Measurements from ENCODE around the gene GRIN2C.

- no peak for TF ChIP-seq CTCF (IDR thresholded peaks at IDR 0.05; ENCODE audit: insufficient read depth, low read depth, low read length)
- no peak for TF ChIP-seq EZH2 (IDR thresholded peaks at IDR 0.05; ENCODE audit: insufficient read depth, low read length)
These were observed 28.1 kb downstream of the GRIN2C start for GRCh38 chr17:74831444-74832146.
